HG03354 (cell line): ENCODE data around the gene P2RX5.
"Not testable (repeated sequence)": the region's sequence is repeated elsewhere in the genome, so short reads cannot be mapped to it uniquely, and the experiment has no call there.

Experiments
- ATAC-seq: cut with Tn5 transposase; IDR thresholded peaks from one replicate; pipeline ENCODE4 v1.9.1; 2021; ENCODE audit warnings: mild to moderate bottlenecking; ENCODE audit not compliant: unreplicated experiment, poor library complexity, severe bottlenecking

P2RX5 gene, protein sequence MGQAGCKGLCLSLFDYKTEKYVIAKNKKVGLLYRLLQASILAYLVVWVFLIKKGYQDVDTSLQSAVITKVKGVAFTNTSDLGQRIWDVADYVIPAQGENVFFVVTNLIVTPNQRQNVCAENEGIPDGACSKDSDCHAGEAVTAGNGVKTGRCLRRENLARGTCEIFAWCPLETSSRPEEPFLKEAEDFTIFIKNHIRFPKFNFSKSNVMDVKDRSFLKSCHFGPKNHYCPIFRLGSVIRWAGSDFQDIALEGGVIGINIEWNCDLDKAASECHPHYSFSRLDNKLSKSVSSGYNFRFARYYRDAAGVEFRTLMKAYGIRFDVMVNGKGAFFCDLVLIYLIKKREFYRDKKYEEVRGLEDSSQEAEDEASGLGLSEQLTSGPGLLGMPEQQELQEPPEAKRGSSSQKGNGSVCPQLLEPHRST

DNA sequence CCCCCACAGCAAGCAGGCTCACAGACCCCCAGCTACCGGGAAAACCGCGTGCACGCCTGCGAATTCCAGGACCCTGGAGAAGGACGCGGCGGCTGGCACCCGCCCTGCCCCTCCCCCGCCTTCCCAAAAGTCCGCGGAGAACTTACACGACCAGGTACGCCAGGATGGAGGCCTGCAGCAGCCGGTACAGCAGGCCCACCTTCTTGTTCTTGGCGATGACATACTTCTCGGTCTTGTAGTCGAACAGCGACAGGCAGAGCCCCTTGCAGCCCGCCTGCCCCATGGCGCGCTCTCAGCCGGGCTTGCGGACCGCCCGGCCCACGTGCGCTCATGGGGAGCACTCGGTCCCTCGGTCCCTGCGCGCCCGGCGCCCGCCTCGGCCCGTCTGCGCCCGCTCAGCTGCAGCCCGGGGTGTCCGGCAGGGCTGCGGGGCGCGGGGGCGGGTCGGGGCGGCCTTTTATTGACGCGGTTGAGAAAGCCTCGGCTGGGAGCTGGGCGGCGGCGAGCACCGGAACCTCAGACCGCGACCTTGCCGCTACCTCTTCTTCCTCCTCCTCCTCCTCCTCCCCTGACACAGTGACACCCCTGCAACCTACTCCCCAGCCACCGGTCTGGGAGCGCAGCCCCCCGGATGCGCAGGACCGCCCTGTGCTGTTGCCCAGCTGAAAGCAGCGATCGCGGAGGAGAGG lies at the start of gene P2RX5:
P2RX5 (minus strand) TSS at position 433 of the 689 bp plus-strand sequence; CDS start at position 283, 150 bp downstream.
- ATAC-seq, result peak; percentile 37

DNA sequence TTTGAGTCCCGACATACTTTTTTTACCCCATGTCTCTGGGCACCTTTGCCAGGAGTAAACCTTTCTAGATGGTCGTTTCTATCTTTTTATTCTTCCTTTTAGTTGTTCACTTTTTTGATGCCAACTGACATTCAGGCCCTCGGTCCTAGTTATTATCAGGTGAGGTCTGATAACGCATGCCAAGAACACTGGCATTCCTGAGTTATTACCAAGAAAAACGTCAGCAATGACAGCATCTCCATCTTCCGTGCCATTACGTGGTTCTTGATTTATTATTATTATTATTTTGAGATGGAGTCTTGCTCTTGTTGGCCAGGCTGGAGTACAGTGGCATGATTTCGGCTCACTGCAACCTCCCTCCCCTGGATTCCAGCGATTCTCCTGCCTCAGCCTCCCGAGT lies 49.1 kb upstream of the P2RX5 start:
- no peak for ATAC-seq

DNA sequence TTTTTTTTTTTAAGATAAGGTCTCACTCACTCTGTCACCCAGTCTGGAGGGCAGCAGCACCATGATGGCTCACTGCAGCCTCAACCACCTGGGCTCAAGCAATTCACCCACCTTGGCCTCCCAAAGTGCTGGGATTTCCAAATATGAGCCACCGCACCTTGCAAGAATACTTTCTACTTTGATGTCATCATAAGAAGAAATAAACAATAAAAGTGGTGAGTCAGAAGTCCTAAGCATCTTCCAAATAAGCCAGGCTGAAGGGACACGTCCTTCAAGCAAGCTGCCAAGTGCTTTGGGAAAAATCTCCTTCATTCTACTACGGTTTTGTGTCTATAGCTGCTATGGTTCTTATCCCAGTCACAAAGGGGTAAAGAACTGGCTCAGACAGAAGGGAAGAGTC lies 48.1 kb upstream of the P2RX5 start:
- ATAC-seq, result no peak

DNA sequence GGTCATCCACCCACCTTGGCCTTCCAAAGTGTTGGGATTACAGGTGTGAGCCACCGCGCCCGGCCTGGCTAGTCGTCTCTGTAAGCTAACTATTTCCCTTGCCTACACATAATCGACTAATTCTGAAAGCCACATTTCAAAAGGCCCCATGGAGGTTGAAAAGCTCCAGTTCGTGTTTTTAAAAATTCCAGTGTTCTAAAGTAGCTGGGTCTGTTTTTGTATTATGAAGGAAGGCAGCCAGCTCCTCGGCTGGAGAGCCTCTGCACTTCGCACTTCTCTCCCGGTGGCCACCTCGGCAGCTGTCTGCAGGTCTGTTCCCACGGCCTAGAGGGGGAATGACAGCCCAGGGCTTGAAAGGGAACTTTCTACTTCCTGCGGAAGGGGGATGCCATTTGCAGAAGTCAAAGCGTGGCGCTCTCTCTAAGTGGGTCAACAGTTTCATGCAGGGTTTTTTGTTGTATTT lies 44.7 kb upstream of the P2RX5 start:
- ATAC-seq, result no peak

DNA sequence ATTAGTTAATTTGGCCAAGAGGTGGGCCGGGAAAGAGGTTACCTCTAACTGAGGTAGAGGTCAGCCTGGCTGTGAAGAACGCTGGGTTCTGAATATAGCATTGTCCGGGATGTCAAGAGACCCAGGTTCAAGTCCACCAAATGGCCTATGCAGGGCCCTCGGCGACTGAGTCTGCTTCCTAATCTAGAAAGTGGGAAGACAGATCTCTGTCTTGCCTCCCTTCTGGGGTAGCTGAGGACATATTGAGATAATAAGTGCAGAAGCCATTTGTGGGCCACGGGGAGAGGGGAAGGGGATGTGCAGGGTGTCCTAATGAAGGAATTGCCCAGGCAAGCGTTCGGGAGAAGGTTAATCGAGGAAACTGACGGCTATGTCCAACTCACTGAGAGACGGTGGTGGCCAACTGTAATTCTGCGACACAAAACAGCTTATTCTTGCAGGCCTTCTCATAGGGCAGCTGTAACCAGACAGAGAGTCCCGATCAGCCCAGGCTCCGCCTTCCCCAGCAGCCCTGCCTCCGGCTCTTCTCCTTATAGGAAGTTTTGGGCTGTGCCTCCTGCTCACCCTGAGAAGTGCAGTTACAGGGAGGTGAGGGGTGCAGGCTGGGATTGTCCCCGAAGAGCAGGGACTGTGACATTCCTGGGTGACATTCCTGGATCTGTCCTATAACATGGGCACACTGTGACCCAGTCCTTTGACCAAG lies 43.6 kb upstream of the P2RX5 start:
- no peak for ATAC-seq

DNA sequence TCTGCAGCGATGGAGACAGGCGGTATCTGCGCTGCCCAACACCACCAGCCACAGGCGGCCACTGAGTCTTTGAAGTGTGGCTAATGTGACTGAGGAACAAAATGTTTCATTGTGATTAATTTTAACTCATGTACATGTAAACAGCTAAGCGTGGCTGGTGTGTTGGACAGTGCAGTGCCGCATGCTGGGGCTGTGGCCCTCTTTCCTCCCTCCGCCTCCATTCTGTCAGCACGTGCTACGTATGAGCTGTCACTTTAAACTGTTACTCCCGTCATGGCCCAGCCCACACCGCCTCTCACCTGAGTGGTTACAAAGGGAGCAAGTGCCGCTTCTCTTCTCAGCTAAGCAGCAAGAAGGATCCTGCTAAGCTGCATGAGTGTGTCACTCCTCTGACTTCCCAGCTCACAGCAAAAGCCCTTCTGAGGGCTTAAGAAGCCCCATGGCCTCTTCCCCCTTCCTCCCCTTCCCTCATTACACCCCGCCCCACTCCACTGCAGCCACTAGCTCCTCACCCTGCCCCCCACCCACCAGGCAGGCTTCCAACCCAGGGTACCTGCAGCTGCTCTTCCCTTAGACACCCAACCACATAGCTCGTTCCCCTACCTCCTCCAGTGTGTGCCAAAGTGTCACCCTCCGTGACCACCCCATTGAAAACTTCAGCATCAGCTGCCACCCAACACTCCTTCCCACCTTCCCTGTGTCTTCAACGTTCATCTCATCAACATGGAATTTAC lies 42.8 kb upstream of the P2RX5 start:
- no peak for ATAC-seq

DNA sequence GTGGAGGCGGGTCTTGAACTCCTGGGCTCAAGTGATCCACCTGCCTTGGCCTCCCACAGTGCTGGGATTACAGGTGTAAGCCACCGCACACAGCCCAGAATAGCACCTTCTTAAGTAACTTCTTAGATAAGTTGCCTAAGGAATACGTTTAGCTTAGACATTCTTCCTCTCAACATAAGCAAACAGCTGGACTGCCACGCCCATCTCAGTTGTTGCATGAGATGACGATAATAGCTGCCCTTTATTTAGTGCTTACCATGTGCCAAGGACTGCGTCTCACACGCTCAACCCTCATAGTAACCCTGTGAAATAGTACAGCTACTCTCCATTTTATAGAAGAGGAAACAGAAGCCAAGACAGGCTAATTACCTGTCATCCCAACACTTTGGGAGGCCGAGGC lies 39.6 kb upstream of the P2RX5 start:
- ATAC-seq, result no peak

DNA sequence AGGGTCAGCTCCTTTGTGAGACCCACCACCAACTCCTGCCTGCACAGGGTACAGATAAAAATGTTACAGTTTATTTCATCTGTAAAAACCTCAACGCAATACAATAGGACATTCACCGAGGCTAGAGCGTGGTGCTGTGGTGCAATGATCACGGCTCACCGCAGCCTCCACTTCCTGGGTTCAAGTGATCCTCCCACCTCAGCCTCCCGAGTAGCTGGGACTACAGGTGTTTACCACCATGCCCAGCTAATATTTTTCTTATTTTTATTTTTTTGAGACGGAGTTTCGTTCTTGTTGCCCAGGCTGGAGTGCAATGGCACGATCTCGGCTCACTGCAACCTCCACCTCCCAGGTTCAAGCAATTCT lies 38.9 kb upstream of the P2RX5 start:
- ATAC-seq, result not testable (repeated sequence)

DNA sequence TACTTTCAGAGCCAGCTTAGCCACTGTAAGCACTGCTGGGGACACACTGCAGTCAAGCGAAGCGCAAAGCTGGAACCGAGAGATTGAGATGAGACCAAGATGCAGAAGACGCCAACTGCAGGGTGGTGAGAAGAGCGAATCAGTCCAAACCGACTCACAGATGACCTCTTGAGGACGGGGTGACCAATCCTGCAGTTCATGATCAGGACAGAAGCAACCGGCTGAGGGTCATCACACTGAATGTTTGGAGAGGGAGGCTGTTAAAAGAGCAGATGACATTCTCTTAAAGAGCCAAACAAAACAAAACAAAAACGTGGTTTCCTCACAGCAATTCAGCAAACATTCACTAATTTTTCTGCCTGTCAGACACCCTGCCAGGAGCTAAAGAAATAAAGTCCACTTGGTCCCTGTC lies 36.3 kb upstream of the P2RX5 start:
- peak; percentile 52 for ATAC-seq

DNA sequence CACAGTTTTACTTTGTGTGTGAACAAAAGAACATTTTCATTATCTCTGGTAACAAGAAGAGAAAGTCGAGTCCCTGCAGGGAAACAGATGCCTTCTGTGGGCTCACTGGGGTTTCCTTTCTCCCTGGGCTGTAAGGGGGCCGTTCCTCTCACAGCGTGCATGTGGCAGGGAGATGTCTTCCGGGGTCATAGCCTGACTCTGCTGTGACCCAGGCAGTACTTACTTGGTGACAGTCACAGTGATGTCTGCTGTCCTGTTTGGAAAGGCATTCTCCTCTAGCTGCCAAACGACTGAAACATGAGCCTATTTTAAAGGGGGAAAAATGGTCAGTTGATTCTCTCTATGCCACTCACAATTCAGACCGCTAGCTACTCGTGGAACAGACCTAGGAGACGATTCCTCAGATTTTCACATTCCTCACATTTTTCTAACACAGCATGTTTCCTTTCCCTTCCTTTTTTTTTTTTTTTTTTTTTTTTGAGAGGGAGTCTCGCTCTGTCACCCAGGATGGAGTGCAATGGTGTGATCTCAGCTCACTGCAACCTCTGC lies 35.0 kb upstream of the P2RX5 start:
- no peak for ATAC-seq

DNA sequence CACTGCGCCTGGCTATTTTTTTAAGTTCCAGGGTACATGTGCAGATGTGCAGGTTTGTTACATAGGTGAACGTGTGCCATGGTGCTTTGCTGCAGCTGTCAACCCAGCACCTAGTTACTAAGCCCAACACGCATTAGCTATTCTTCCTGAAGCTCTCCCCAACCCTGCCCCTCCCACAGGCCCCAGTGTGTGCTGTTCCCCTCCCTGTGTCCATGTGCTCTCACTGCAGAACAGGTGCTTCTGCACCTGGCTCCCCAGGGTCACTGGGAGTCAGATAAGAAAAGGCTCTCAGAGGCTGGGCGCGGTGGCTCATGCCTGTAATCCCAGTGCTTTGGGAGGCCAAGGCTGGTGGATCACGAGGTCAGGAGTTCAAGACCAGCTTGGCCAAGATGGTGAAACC lies 33.9 kb upstream of the P2RX5 start:
- no peak for ATAC-seq

DNA sequence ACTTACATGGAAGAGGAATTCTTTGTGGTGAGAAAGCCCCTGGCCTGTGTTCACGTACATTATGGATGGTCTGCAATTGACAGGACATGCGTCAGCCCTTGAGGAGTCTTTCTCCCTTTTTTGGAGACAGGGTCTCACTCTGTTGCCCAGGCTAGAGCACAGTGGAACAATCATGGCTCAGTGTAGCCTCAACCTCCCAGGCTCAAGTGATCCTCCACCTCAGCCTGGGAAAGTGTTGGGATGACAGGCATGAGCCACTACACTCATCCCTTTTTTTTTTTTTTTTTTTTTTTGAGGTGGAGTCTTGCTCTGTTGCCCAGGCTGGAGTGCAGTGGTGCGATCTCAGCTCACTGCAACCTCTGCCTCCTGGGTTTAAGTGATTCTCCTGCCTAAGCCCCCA lies 32.1 kb upstream of the P2RX5 start:
- not testable (repeated sequence) for ATAC-seq

DNA sequence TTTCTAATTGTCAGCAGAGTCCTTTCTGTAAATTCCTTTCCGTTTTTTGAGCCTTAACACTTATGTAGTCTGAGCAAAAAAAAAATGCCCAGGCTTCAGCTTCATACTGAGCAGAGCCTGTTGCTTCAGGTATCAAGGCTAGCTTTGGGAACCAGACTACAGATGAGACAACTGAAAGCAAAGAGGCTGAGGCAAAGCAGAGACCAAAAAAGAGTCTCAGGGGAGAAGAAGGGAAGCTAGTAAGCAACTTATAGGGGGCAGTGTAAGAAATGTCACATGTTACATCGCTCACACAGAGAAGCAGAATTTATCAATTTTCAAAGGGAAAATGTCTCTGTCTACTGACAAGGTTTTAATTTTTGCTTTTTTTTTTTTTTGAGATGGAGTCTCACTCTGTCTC lies 31.1 kb upstream of the P2RX5 start:
- ATAC-seq, result no peak

DNA sequence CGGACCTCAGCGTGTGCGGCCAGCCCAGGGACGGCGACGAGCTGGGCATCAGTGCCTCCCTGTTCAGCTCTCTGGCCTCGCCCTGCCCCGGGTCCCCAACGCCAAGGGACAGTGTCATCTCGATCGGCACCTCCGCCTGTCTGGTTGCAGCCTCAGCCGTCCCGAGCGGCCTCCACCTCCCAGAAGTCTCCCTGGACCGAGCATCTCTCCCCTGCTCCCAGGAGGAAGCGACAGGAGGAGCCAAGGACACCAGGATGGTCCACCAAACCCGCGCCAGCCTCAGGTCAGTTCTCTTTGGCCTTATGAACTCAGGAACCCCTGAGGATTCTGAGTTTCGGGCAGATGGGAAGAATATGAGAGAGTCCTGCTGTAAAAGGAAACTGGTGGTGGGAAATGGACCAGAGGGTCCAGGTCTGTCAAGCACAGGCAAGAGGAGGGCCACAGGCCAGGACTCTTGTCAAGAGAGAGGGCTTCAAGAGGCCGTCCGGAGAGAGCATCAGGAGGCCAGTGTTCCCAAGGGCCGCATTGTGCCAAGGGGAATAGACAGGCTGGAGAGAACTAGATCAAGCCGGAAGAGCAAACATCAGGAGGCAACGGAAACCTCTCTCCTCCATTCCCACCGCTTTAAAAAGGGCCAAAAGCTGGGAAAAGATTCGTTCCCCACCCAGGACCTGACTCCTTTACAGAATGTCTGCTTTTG lies 28.6 kb upstream of the P2RX5 start:
- ATAC-seq, result no peak

DNA sequence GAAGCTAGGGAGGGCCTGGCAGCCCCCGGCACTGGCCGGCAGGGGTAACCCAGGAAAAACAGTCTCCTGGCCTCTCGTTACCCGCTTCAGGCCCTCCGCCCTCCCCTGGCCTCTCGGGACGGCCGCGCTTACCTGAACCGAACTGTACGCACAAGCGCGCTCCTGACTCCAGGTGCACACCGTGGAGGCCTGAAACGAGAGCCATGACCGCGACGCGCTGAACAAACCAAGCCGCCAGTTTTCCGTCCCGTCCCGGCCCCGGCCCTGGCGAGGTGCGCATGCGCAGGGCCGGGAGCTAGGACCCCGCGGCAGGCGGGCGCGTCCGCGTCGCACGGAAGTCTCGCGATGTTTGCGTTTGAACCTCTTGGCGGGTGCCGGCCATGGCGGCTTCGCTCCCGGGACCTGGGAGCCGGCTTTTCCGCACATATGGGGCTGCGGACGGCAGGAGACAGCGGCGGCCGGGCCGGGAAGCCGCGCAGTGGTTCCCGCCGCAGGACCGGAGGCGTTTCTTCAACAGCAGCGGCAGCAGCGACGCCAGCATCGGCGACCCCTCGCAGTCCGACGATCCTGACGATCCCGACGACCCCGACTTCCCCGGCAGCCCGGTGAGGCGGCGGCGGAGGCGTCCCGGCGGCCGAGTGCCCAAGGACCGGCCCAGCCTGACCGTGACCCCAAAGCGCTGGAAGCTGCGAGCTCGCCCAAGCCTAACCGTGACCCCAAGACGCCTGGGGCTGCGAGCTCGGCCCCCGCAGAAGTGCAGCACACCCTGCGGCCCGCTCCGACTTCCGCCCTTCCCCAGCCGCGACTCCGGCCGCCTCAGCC lies 27.8 kb upstream of the P2RX5 start, which contains the start of gene HASPIN:
HASPIN (plus strand) TSS at position 348 of the 822 bp plus-strand sequence; CDS start at position 381, 33 bp downstream.
- peak; percentile 85 for ATAC-seq

DNA sequence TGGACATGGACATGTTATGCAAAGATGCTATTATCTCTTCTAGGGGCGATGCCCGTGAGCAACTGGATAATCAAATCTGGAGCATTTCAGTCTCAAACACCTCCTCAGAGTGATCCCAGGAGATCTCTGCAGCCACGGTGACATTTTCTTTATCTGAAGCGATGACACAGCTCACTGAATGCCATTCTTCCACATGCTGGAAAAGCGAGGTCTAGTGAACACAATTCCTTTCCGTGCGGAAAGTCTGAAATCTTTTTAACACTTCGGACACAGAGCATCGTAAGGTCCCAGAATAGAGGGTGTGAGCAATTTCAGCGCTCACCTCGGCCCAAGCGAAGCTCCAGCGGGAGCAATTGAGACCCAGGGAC lies 27.2 kb upstream of the P2RX5 start:
- ATAC-seq, result no peak

DNA sequence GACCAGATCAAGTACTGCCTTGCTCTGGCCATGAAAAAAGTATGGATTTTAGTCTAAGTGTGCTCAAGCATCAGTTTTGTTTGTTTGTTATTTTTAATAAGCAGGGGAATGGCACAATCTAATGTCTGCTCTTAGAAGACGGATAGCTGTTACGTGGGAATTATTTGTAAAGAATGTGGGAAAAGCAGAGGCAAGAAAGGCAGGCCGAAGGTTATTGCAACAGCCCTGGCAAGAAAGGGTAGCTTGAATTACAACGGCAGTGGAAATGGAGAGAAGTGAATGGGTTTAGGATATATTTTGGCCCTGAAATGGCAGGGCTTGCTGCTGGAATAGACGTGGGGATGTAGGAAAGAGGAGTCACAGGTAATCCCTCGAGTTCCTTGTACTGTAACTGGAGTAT lies 26.8 kb upstream of the P2RX5 start:
- no peak for ATAC-seq

DNA sequence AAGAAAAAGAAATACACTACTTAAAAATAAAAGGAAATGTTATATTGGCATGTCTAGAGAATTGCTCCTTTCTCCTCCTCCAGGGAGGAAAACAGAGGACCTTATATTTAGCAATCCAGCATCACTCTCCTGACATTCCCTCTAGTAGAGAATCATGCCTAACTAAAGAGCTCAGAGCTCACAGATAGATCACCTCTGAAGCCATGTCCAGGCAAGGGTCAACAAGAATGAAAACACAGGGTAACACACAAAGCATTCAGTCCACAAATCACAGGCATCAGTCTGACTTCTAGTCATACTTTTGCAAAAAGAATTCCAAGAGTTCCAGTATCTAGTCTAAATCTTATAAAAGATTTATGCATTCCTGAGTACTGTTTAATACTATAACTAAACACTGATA lies 23.3 kb upstream of the P2RX5 start:
- ATAC-seq, result no peak
